Measurements from ENCODE around the gene URB2.

Gene URB2

GRCh38 chr1:229599218-229599954 lies 26.7 kb upstream of the URB2 start:
- DNase-seq (ENCODE audit: low read depth in 2 of 2): peak; percentile 29 to 31
- TF ChIP-seq CTCF (IDR thresholded peaks at IDR 0.05; ENCODE audit: low read depth, low read length): no peak
- no peak overlapping the region for H3K4me3 ChIP-seq (replicated peaks in 1 of 2; ENCODE audit: low read depth in 2 of 2, low read length in 2 of 2)

GRCh38 chr1:229600229-229600628 lies 25.8 kb upstream of the URB2 start:
- no peak for TF ChIP-seq CTCF (IDR thresholded peaks at IDR 0.05; ENCODE audit: low read depth, low read length)
- no peak overlapping the region for H3K4me3 ChIP-seq (replicated peaks in 1 of 2; ENCODE audit: low read depth in 2 of 2, low read length in 2 of 2)
- DNase-seq (ENCODE audit: low read depth in 2 of 2): no peak

DNA sequence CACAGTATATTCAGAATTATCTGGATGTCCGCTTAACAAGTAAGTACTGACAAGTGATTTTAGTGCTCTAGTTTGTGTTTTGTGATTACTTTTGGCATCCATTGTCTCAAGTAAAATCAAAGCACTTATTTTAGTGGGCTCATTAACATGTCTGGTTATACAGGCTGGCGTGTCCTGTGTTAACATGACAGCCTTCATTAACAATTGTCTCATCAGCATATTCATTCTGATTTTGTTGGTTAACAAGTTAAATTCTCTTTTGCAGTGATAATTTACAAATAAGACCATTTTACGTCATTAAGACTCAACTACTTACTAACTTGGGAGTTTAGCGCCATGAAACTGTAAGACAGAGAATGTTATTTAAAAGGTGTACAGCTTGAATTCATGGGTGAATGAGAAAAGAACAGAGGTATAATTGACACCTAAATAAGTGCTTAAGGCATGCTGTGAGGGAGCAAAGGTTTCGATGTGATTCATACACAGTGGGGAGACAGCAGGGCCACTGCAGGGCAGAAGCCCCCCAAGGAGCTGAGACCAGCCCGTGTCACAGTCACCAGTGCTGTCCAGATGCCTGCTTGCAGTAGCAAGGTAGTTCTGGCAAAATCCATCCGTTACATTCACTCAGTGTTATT lies 22.6 kb upstream of the URB2 start:
- no peak overlapping the region for H3K4me3 ChIP-seq (replicated peaks in 1 of 2; ENCODE audit: low read depth in 2 of 2, low read length in 2 of 2)
- TF ChIP-seq CTCF (IDR thresholded peaks at IDR 0.05; ENCODE audit: low read depth, low read length): no peak
- DNase-seq (ENCODE audit: low read depth in 2 of 2): no peak

- no peak for DNase-seq (ENCODE audit: low read depth in 2 of 2)
- no peak overlapping the region for H3K4me3 ChIP-seq (replicated peaks in 1 of 2; ENCODE audit: low read depth in 2 of 2, low read length in 2 of 2)
- TF ChIP-seq CTCF (IDR thresholded peaks at IDR 0.05; ENCODE audit: low read depth, low read length): no peak
Measured at GRCh38 chr1:229607370-229607769, 18.7 kb upstream of the URB2 start.

- TF ChIP-seq CTCF (IDR thresholded peaks at IDR 0.05; ENCODE audit: low read depth, low read length): no peak
- no peak for DNase-seq (ENCODE audit: low read depth in 2 of 2)
- H3K4me3 ChIP-seq (replicated peaks in 1 of 2; ENCODE audit: low read depth in 2 of 2, low read length in 2 of 2): no peak overlapping the region
Measured at GRCh38 chr1:229608590-229608989, 17.5 kb upstream of the URB2 start.

DNA sequence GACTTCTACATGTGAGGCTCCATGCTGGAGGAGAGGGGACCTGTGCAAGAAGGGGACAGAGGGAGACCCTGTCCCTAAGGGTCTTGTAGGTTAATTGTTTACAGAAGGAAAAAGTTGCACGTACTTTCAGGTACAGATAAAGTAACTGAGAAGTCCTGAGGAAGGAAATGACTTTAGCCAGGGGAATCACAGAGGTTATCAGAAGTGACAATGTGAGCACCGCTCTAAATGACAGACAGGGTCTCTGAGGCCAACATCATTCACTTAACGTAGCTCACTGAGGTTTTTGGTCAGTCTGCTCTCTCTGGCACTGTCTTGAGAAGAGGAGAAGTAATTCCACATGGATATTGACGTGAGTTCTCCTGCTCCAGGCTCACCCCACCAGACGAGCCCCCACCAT lies 12.1 kb upstream of the URB2 start:
- no peak overlapping the region for H3K4me3 ChIP-seq (replicated peaks in 1 of 2; ENCODE audit: low read depth in 2 of 2, low read length in 2 of 2)
- DNase-seq (ENCODE audit: low read depth in 2 of 2): no peak
- no peak for TF ChIP-seq CTCF (IDR thresholded peaks at IDR 0.05; ENCODE audit: low read depth, low read length)
